ENCODE results near the gene CACNA2D3. TPM values are rescaled to one million over a fixed set of nuclear protein-coding genes. Genes with fewer than 3 reads are reported as not detected.
A peak's percentile ranks its signal among the peaks of the same experiment; 100 is the strongest.

Gene CACNA2D3
- total and polyA plus RNA-seq, 12 donors: 0.51 to 43.5 (median 19.3) TPM

DNA sequence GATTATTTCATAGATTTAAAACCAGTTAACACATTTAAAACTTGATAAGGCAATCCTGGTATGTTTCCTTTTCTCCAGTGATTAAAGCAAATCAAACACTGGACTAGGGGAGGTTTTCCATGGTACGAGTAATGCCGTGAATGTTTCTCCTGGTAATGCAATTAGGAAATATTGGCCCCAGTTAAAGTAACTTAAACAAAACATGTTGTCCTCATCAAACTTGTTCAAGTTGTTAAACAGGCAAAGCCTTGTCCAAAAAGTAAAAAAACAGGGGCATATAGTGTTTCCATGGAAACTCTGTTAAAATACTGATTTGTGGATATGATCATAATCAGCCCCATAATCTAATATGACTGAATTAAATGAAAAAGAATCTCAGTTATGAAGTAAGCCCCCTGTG, 818.6 kb downstream of the CACNA2D3 start:
- no peak overlapping the region for H3K4me3 ChIP-seq
- intact Hi-C loops (cut with DNase I): no loop called here
- 55 to 70% methylated on average over 2 of the region's 2 CpGs for WGBS, 2 donors

DNA sequence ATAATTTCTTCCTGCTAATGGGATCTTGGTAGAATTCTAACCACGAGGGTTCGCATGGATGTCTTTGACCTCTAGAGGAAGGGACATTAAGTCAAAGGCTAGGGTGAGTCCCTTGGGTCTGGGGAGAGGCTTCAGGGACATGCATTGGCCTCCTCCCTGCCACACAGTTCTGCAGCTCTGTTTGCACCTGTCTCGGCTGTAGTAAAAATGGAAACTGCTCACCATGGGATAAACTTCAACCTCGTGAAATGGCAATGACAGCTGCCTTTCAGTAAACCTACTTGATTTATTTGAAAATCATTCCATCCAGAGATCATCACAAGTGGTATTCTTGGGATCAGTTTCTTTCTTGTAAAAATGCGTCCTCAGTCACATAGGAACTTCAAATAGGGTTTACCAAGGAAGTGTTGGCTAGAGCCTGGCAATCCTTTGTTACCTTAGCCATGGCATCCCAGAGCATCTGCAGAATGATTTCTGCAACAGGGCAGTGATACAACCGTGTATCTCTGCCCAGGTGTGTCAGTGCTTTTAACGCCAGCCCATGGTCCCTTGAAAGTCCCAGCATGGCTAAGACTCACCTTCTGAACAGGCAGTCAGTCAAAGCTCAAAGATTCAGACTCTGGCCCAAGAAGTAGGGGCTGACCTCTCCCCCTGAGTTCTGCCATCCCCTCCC, 819.5 kb downstream of the CACNA2D3 start:
- TF ChIP-seq, protein P1, sequence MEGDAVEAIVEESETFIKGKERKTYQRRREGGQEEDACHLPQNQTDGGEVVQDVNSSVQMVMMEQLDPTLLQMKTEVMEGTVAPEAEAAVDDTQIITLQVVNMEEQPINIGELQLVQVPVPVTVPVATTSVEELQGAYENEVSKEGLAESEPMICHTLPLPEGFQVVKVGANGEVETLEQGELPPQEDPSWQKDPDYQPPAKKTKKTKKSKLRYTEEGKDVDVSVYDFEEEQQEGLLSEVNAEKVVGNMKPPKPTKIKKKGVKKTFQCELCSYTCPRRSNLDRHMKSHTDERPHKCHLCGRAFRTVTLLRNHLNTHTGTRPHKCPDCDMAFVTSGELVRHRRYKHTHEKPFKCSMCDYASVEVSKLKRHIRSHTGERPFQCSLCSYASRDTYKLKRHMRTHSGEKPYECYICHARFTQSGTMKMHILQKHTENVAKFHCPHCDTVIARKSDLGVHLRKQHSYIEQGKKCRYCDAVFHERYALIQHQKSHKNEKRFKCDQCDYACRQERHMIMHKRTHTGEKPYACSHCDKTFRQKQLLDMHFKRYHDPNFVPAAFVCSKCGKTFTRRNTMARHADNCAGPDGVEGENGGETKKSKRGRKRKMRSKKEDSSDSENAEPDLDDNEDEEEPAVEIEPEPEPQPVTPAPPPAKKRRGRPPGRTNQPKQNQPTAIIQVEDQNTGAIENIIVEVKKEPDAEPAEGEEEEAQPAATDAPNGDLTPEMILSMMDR (IDR thresholded peaks at IDR 0.05): no peak
- ATAC-seq: no peak
- intact Hi-C loops (cut with DNase I): no loop called here
- Histone ChIP-seq H3K27me3 (no peaks in the 10 kb centered on the region), H3K36me3 (no peaks in the 10 kb centered on the region), H3K4me1 (peaks cover 0 to 2% (median 0%) of the 10 kb centered on the region in 9 donors), H3K27ac (no peak overlapping the region), H3K4me3 (no peak overlapping the region), H3K9me3 (no peaks in the 10 kb centered on the region)
- no peak for DNase-seq
- WGBS, 2 donors: 84 to 91% methylated on average over 7 of the region's 7 CpGs

More for the DNA sequence above, 818.6 kb downstream of the CACNA2D3 start:
- H3K9me3 ChIP-seq: no peaks in the 10 kb centered on the region
- H3K27ac ChIP-seq: no peak overlapping the region
- no peak for ATAC-seq
- H3K27me3 ChIP-seq: no peaks in the 10 kb centered on the region
- H3K36me3 ChIP-seq: no peaks in the 10 kb centered on the region
- no peak for DNase-seq
- peaks cover 0 to 4% (median 0%) of the 10 kb centered on the region in 9 donors for H3K4me1 ChIP-seq
- TF ChIP-seq, protein P1 (IDR thresholded peaks at IDR 0.05): no peak

DNA sequence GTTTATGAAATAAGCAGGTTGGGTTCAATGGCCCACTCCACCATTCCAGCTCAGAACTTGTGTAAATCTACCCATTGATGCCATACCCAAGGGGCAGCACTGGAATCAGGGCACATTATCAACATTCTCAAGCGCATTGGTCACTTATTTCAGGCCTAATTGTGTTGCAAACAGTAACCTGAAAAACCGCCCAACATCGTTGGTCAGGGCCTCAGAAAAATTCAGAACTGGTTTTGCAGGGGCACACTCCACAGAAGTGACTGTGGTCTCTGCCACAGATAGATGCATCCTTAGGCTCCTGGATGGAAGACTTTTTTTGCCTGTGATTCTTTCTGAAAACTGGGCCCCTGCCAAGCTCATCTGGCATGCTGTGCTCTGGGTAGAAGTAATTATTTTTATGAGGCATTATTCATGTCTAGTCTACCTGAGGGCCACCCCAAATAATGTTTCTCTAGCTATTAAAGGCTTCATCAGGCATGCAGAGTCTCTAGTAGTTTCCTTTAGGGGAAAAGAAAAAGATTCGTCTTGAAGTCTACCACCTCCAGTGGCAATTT, 827.2 kb downstream of the CACNA2D3 start:
- WGBS, 2 donors: 93 to 95% methylated on average over 4 of the region's 4 CpGs

DNA sequence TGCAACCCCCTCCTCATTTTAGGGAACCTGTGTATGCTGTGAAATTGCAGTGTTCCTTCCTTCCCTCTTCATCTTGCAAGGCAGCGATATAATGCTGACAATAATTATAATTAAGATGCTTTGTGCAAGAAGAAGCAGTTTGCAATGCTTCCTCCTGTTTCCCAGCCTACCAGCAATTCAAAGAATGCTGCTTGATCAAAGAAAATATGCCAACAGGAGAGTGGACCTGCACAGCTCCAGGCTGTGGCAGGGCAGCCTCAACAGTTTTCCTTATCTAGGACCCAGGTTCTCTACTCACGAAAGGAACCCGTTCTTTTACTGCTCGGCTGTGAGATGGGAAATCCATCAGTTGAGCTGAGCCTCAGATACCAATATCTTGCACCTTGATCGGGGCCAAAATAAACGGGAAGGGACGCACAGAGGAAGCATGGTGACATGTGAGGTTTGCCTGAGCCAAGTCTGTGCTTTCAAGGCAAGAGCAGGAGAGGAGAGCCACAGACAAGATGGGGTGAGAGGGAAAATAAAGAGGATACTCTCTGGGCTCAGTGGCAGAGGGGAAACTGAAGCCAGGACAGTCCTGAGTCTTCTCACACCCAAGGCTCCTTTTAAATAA, 828.1 kb downstream of the CACNA2D3 start:
- Histone ChIP-seq H3K36me3 (no peaks in the 10 kb centered on the region), H3K27ac (no peak overlapping the region), H3K4me1 (peaks cover 0 to 27% (median 4%) of the 10 kb centered on the region in 9 donors), H3K9me3 (no peaks in the 10 kb centered on the region), H3K4me3 (no peak overlapping the region), H3K27me3 (no peaks in the 10 kb centered on the region)
- DNase-seq (no peak), ATAC-seq (peak in 1 of 8 donors; percentile 25)
- TF ChIP-seq, protein P1 (IDR thresholded peaks at IDR 0.05): no peak
- 24 to 31% methylated on average over 7 of the region's 7 CpGs for WGBS, 2 donors
- intact Hi-C loops (cut with DNase I): loop anchor here in 7 of 10 donors (2.0 to 10.0 kb wide), 9 partner anchors 207 to 1302 kb away; partner anchors contain the start of gene WNT5A (in 1 of the 7)

More for the DNA sequence above, 827.2 kb downstream of the CACNA2D3 start:
- Histone ChIP-seq H3K27me3 (no peaks in the 10 kb centered on the region), H3K9me3 (no peaks in the 10 kb centered on the region), H3K27ac (no peak overlapping the region), H3K4me3 (no peak overlapping the region), H3K4me1 (peaks cover 0 to 27% (median 4%) of the 10 kb centered on the region in 9 donors), H3K36me3 (no peaks in the 10 kb centered on the region)
- DNase-seq (no peak), ATAC-seq (no peak)
- TF ChIP-seq, protein P1 (IDR thresholded peaks at IDR 0.05): no peak
- intact Hi-C loops (cut with DNase I): loop anchor here in 8 of 10 donors (2.0 to 10.0 kb wide), 10 partner anchors 208 to 1303 kb away; partner anchors contain the start of gene WNT5A (in 1 of the 8)
